Measurements from ENCODE around the gene PPARD. TPM values are rescaled to one million over a fixed set of nuclear protein-coding genes. Genes with fewer than 3 reads are reported as not detected.

The PPARD gene
- total and polyA plus RNA-seq, 2 of the 13 experiments (the other 11 are each of a cell fraction or from before 2014, with no cell fraction given) = 6.1 to 13.3 TPM

DNA sequence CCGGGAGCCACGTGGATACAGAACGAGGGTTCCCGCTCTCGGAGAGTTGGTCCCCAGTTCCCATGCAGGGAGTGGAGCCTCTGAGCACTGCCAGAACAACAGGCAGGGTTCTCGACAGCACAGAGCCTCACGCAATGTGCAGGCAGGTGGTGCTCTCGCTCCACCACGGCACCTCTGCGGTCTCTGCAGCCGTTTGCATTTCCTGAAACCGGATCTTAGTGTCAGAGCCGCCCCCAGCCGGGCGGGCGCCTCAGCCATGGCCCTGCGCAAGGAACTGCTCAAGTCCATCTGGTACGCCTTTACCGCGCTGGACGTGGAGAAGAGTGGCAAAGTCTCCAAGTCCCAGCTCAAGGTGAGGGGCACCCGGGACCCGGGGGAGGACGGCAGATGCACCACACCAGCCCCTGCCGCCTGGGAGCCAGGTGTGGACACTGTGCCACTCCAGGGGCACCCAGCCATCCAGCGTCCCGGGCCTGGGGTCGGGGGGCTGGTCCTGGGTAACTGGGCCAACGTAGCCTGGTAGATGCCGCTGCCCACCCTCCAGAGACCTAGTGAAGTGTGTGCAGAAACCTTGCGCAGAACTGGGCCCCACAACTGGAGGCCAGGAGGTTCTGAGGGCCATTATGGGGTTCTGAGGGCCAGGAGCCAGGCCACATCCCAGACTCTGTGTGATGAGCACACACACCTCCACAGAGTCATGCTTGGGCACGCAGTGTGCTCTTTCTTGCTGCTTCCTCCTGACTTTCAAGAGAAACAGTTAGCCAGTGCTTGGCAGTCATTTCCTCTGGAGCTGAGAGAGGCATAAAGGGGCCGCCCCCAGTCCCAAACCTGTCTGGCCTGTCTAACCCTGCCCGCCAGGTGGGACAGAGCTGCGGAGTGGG lies 44.5 kb upstream of the PPARD start, which contains the start of gene DEF6 (continued):
- TF ChIP-seq ZNF598 (CRISPR knock-in tag; IDR thresholded peaks at IDR 0.05; ENCODE audit: borderline replicate concordance) (peak; percentile 93), ZNF263 (CRISPR knock-in tag; IDR thresholded peaks at IDR 0.05) (peak; percentile 71), SIN3B (IDR thresholded peaks at IDR 0.05; ENCODE audit: low read length) (peak; percentile 62; the same call in 1 of the 2 replicates), ZMAT3 (CRISPR knock-in tag; conservative IDR thresholded peaks at IDR 0.05) (0 out of 2 replicates have a peak, but pooled peaks have one; percentile 54), ZNF350 (CRISPR knock-in tag; IDR thresholded peaks at IDR 0.05; ENCODE audit: borderline replicate concordance, low read depth) (peak; percentile 93), ZNF777 (CRISPR knock-in tag; IDR thresholded peaks at IDR 0.05) (peak; percentile 69), KLF16 (CRISPR knock-in tag; IDR thresholded peaks at IDR 0.05) (peak in 1 of 2 experiments; percentile 66; a peak in 1 of 4 replicates), ZNF746 (CRISPR knock-in tag; IDR thresholded peaks at IDR 0.05) (no peak), ZNF510 (CRISPR knock-in tag; IDR thresholded peaks at IDR 0.05; ENCODE audit: low read depth) (peak; percentile 96; the same call in 1 of the 2 replicates), ZNF570 (CRISPR knock-in tag; IDR thresholded peaks at IDR 0.05; ENCODE audit: borderline replicate concordance) (0 out of 2 replicates have a peak, but pooled peaks have one; percentile 64), ZNF343 (CRISPR knock-in tag; IDR thresholded peaks at IDR 0.05) (peak; percentile 56; the same call in 1 of the 2 replicates), ZNF282 (IDR thresholded peaks at IDR 0.05; ENCODE audit: partially characterized antibody) (no peak), PHF21A (CRISPR knock-in tag; IDR thresholded peaks at IDR 0.05) (peak; percentile 25; the same call in 1 of the 2 replicates), CBFB (CRISPR knock-in tag; IDR thresholded peaks at IDR 0.05) (peak; percentile 97), FOXA3 (CRISPR knock-in tag; IDR thresholded peaks at IDR 0.05) (peak; percentile 71), ARNT2 (CRISPR knock-in tag; IDR thresholded peaks at IDR 0.05; ENCODE audit: low read depth) (peak; percentile 82; the same call in 1 of the 2 replicates), GATA4 (IDR thresholded peaks at IDR 0.05; ENCODE audit: borderline replicate concordance, low read depth) (peak; percentile 53; the same call in 1 of the 2 replicates), KLF13 (CRISPR knock-in tag; IDR thresholded peaks at IDR 0.05) (0 out of 2 replicates have a peak, but pooled peaks have one; percentile 37), RXRB (CRISPR knock-in tag; IDR thresholded peaks at IDR 0.05; ENCODE audit: borderline replicate concordance) (peak; percentile 68; the same call in 1 of the 2 replicates)
- TF ChIP-seq, protein P1, sequence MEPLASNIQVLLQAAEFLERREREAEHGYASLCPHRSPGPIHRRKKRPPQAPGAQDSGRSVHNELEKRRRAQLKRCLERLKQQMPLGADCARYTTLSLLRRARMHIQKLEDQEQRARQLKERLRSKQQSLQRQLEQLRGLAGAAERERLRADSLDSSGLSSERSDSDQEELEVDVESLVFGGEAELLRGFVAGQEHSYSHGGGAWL (CRISPR knock-in tag; IDR thresholded peaks at IDR 0.05) = peak; percentile 77
- TF ChIP-seq, protein P2, sequence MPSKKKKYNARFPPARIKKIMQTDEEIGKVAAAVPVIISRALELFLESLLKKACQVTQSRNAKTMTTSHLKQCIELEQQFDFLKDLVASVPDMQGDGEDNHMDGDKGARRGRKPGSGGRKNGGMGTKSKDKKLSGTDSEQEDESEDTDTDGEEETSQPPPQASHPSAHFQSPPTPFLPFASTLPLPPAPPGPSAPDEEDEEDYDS (CRISPR knock-in tag; IDR thresholded peaks at IDR 0.05) = peak; percentile 61
- TF ChIP-seq, protein P3, sequence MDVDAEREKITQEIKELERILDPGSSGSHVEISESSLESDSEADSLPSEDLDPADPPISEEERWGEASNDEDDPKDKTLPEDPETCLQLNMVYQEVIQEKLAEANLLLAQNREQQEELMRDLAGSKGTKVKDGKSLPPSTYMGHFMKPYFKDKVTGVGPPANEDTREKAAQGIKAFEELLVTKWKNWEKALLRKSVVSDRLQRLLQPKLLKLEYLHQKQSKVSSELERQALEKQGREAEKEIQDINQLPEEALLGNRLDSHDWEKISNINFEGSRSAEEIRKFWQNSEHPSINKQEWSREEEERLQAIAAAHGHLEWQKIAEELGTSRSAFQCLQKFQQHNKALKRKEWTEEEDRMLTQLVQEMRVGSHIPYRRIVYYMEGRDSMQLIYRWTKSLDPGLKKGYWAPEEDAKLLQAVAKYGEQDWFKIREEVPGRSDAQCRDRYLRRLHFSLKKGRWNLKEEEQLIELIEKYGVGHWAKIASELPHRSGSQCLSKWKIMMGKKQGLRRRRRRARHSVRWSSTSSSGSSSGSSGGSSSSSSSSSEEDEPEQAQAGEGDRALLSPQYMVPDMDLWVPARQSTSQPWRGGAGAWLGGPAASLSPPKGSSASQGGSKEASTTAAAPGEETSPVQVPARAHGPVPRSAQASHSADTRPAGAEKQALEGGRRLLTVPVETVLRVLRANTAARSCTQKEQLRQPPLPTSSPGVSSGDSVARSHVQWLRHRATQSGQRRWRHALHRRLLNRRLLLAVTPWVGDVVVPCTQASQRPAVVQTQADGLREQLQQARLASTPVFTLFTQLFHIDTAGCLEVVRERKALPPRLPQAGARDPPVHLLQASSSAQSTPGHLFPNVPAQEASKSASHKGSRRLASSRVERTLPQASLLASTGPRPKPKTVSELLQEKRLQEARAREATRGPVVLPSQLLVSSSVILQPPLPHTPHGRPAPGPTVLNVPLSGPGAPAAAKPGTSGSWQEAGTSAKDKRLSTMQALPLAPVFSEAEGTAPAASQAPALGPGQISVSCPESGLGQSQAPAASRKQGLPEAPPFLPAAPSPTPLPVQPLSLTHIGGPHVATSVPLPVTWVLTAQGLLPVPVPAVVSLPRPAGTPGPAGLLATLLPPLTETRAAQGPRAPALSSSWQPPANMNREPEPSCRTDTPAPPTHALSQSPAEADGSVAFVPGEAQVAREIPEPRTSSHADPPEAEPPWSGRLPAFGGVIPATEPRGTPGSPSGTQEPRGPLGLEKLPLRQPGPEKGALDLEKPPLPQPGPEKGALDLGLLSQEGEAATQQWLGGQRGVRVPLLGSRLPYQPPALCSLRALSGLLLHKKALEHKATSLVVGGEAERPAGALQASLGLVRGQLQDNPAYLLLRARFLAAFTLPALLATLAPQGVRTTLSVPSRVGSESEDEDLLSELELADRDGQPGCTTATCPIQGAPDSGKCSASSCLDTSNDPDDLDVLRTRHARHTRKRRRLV (CRISPR knock-in tag; IDR thresholded peaks at IDR 0.05) = peak; percentile 84; the same call in 1 of the 2 replicates
- TF ChIP-seq, protein P4, sequence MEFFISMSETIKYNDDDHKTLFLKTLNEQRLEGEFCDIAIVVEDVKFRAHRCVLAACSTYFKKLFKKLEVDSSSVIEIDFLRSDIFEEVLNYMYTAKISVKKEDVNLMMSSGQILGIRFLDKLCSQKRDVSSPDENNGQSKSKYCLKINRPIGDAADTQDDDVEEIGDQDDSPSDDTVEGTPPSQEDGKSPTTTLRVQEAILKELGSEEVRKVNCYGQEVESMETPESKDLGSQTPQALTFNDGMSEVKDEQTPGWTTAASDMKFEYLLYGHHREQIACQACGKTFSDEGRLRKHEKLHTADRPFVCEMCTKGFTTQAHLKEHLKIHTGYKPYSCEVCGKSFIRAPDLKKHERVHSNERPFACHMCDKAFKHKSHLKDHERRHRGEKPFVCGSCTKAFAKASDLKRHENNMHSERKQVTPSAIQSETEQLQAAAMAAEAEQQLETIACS (CRISPR knock-in tag; IDR thresholded peaks at IDR 0.05) = peak; percentile 11; the same call in 1 of the 2 replicates

Data from HepG2 (cell line).